ENCODE data around the gene MGLL. TPM values are rescaled to one million over a fixed set of nuclear protein-coding genes. Genes with fewer than 3 reads are reported as not detected.

MGLL gene
- total and polyA plus RNA-seq, 10 donors, result 11.0 to 134 (median 80.7) TPM

- no peak for TF ChIP-seq POLR2AphosphoS5 (IDR thresholded peaks at IDR 0.05)
- H3K36me3 ChIP-seq, result no peaks in the 10 kb centered on the region
- WGBS, 5 donors, result 86 to 91% (median 87%) methylated on average over 6 of the region's 6 CpGs
- peaks cover 6 to 16% (median 10%) of the 10 kb centered on the region in 6 donors for H3K4me1 ChIP-seq
- no peak overlapping the region for H3K27ac ChIP-seq
- H3K9me3 ChIP-seq, result no peaks in the 10 kb centered on the region
- no peak overlapping the region for H3K4me3 ChIP-seq
- intact Hi-C loops (cut with DNase I; ENCODE audit: low total_unique reads), result no loop called here
- H3K27me3 ChIP-seq (replicated peaks in 1 of 7), result no peaks in the 10 kb centered on the region
- DNase-seq, result no peak
These were observed 155.1 kb downstream of the MGLL start for GRCh38 chr3:127667119-127667681.

- TF ChIP-seq POLR2A (IDR thresholded peaks at IDR 0.05), result no peak
- no peak for TF ChIP-seq POLR2AphosphoS5 (IDR thresholded peaks at IDR 0.05)
- TF ChIP-seq CTCF (IDR thresholded peaks at IDR 0.05 in 8 of 11, conservative IDR thresholded peaks at IDR 0.05 in 3 of 11), result no peak
- 76 to 90% (median 89%) methylated on average over 2 of the region's 2 CpGs for WGBS, 5 donors
- intact Hi-C loops (cut with DNase I; ENCODE audit: low total_unique reads), result no loop called here
- Histone ChIP-seq H3K27me3 (replicated peaks in 1 of 7) (no peaks in the 10 kb centered on the region), H3K4me1 (peaks cover 2 to 11% (median 5%) of the 10 kb centered on the region in 6 donors), H3K27ac (no peak overlapping the region), H3K4me3 (no peak overlapping the region), H3K9me3 (no peaks in the 10 kb centered on the region), H3K36me3 (no peaks in the 10 kb centered on the region)
- DNase-seq, result no peak
These were observed 155.6 kb downstream of the MGLL start for GRCh38 chr3:127666676-127667075.

- 82 to 98% (median 95%) methylated on average over 3 of the region's 3 CpGs for WGBS, 5 donors
- no peaks in the 10 kb centered on the region for H3K36me3 ChIP-seq
- no peaks in the 10 kb centered on the region for H3K27me3 ChIP-seq (replicated peaks in 1 of 7)
- H3K9me3 ChIP-seq, result no peaks in the 10 kb centered on the region
- H3K27ac ChIP-seq, result no peak overlapping the region
- no peaks in the 10 kb centered on the region for H3K4me1 ChIP-seq
- intact Hi-C loops (cut with DNase I; ENCODE audit: low total_unique reads), result no loop called here
- DNase-seq, result no peak
- no peak overlapping the region for H3K4me3 ChIP-seq
- TF ChIP-seq CTCF (IDR thresholded peaks at IDR 0.05 in 8 of 11, conservative IDR thresholded peaks at IDR 0.05 in 3 of 11) (no peak), POLR2A (IDR thresholded peaks at IDR 0.05) (no peak), POLR2AphosphoS5 (IDR thresholded peaks at IDR 0.05) (no peak)
These were observed 156.7 kb downstream of the MGLL start for GRCh38 chr3:127665586-127665985.

DNA sequence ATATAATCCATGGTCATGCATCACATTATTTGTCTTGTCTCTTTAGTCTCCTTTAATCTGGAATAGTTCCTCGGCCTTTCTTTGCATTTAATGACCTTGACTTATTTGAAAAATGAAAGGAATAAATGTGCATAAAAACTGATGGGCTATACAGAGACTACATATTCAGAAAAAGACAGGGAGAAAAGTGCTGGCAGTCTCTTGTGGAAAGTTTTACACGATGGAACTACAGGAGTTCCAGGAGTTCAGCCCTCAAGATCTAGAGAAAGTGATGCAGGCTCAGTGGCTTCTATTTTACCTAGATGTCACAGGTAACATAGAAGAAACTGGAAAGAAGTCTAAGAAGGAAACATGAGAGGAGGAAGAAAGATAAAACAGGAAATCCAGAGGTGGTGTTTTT, 157.2 kb downstream of the MGLL start:
- intact Hi-C loops (cut with DNase I; ENCODE audit: low total_unique reads), result no loop called here
- Histone ChIP-seq H3K4me3 (no peak overlapping the region), H3K4me1 (no peaks in the 10 kb centered on the region), H3K36me3 (no peaks in the 10 kb centered on the region), H3K27me3 (replicated peaks in 1 of 7) (no peaks in the 10 kb centered on the region), H3K9me3 (no peaks in the 10 kb centered on the region), H3K27ac (no peak overlapping the region)
- DNase-seq, result no peak
- 84 to 93% (median 88%) methylated on average over 2 of the region's 2 CpGs for WGBS, 5 donors
- no peak for TF ChIP-seq POLR2A (IDR thresholded peaks at IDR 0.05)
- no peak for TF ChIP-seq POLR2AphosphoS5 (IDR thresholded peaks at IDR 0.05)
- no peak for TF ChIP-seq CTCF (IDR thresholded peaks at IDR 0.05 in 8 of 11, conservative IDR thresholded peaks at IDR 0.05 in 3 of 11)

- Histone ChIP-seq H3K4me3 (no peak overlapping the region), H3K36me3 (no peaks in the 10 kb centered on the region), H3K27ac (no peak overlapping the region), H3K9me3 (no peaks in the 10 kb centered on the region), H3K4me1 (no peaks in the 10 kb centered on the region), H3K27me3 (replicated peaks in 1 of 7) (no peaks in the 10 kb centered on the region)
- WGBS, 5 donors, result 88 to 95% (median 91%) methylated on average over 5 of the region's 5 CpGs
- TF ChIP-seq POLR2A (IDR thresholded peaks at IDR 0.05), result no peak
- TF ChIP-seq POLR2AphosphoS5 (IDR thresholded peaks at IDR 0.05), result no peak
- TF ChIP-seq CTCF (IDR thresholded peaks at IDR 0.05 in 8 of 11, conservative IDR thresholded peaks at IDR 0.05 in 3 of 11), result no peak
- no peak for DNase-seq
- intact Hi-C loops (cut with DNase I; ENCODE audit: low total_unique reads), result no loop called here
These were observed 159.2 kb downstream of the MGLL start for GRCh38 chr3:127663151-127663550.
